ENCODE data around the gene ATP6V1F.

The ATP6V1F gene

GRCh38 chr7:128867842-128868623, 5.4 kb downstream of the ATP6V1F start:
- no peaks in the 10 kb centered on the region for H3K9me3 ChIP-seq (ENCODE audit: insufficient read depth, low read length)
- peaks cover 22% of the 10 kb centered on the region for H3K36me3 ChIP-seq (replicated peaks; ENCODE audit: low read depth, low read length)
- H3K27ac ChIP-seq (ENCODE audit: low read length): no peak overlapping the region
- no peak overlapping the region for H2AFZ ChIP-seq (ENCODE audit: low read depth, low read length)
- H3K79me2 ChIP-seq (ENCODE audit: low read length): peaks cover 26% of the 10 kb centered on the region
- TF ChIP-seq EZH2phosphoT487 (IDR thresholded peaks at IDR 0.05; ENCODE audit: low read depth) (no peak), CTCF (IDR thresholded peaks at IDR 0.05; ENCODE audit: low read depth, low read length) (no peak)
- H3K4me2 ChIP-seq (ENCODE audit: low read length): no peak overlapping the region
- no peak overlapping the region for H3K4me3 ChIP-seq (ENCODE audit: low read length)
- no peak overlapping the region for H3K9ac ChIP-seq (ENCODE audit: low read length)
- no peaks in the 10 kb centered on the region for H3K27me3 ChIP-seq (ENCODE audit: low read depth, low read length)
- H3K4me1 ChIP-seq (ENCODE audit: low read length): peaks cover 8% of the 10 kb centered on the region
- H4K20me1 ChIP-seq (ENCODE audit: insufficient read depth, low read length): peaks cover 6% of the 10 kb centered on the region; the same call in 1 of the 2 replicates

DNA sequence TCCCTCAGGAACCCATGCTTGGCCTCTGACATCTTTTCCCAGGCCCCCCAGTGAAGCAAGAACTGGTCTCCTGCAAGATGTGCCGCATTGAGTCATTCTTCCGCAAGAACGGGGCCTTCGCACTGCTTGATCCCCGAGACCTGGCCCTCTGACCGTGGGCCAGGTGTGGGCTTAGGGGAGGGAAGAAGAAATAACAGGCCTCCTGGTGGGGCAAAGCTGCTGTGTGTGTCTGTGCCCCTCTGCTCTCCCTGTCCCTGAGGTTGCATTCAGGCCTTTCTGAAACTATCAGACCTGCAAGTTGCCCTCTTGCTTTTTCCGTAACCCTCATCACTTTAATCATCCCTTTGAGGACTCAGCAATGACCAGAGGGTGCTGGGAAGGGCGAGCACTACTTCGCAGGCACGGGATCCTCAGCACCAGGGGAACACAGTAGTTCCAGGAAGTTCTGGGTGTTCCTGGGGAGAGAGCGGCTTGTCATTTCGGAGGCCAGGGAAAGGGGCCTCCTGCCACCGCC, 6.0 kb downstream of the ATP6V1F start:
- Histone ChIP-seq H3K4me2 (ENCODE audit: low read length) (peak overlapping the region; percentile 93), H3K9me3 (ENCODE audit: insufficient read depth, low read length) (no peaks in the 10 kb centered on the region), H2AFZ (ENCODE audit: low read depth, low read length) (no peak overlapping the region), H3K27ac (ENCODE audit: low read length) (no peak overlapping the region), H3K36me3 (replicated peaks; ENCODE audit: low read depth, low read length) (peaks cover 22% of the 10 kb centered on the region), H3K79me2 (ENCODE audit: low read length) (peaks cover 20% of the 10 kb centered on the region), H3K4me1 (ENCODE audit: low read length) (peaks cover 6% of the 10 kb centered on the region), H4K20me1 (ENCODE audit: insufficient read depth, low read length) (peaks cover 6% of the 10 kb centered on the region; the same call in 1 of the 2 replicates), H3K9ac (ENCODE audit: low read length) (peak overlapping the region; percentile 45; the same call in 1 of the 2 replicates), H3K27me3 (ENCODE audit: low read depth, low read length) (no peaks in the 10 kb centered on the region), H3K4me3 (ENCODE audit: low read length) (peak overlapping the region; percentile 78)
- TF ChIP-seq CTCF (IDR thresholded peaks at IDR 0.05; ENCODE audit: low read depth, low read length) (no peak), EZH2phosphoT487 (IDR thresholded peaks at IDR 0.05; ENCODE audit: low read depth) (no peak)

GRCh38 chr7:128869138-128869943, 6.7 kb downstream of the ATP6V1F start:
- no peaks in the 10 kb centered on the region for H3K27me3 ChIP-seq (ENCODE audit: low read depth, low read length)

More at GRCh38 chr7:128869138-128869943, 6.7 kb downstream of the ATP6V1F start:
- Histone ChIP-seq H4K20me1 (ENCODE audit: insufficient read depth, low read length) (peaks cover 6% of the 10 kb centered on the region; the same call in 1 of the 2 replicates), H3K9ac (ENCODE audit: low read length) (peak overlapping the region; percentile 45; the same call in 1 of the 2 replicates), H3K4me2 (ENCODE audit: low read length) (peak overlapping the region; percentile 93), H3K9me3 (ENCODE audit: insufficient read depth, low read length) (no peaks in the 10 kb centered on the region), H2AFZ (ENCODE audit: low read depth, low read length) (no peak overlapping the region), H3K4me1 (ENCODE audit: low read length) (no peaks in the 10 kb centered on the region), H3K27ac (ENCODE audit: low read length) (no peak overlapping the region), H3K79me2 (ENCODE audit: low read length) (peaks cover 13% of the 10 kb centered on the region), H3K36me3 (replicated peaks; ENCODE audit: low read depth, low read length) (peaks cover 22% of the 10 kb centered on the region), H3K4me3 (ENCODE audit: low read length) (peak overlapping the region; percentile 78)
- no peak for TF ChIP-seq EZH2phosphoT487 (IDR thresholded peaks at IDR 0.05; ENCODE audit: low read depth)
- peak; percentile 13; the same call in 1 of the 2 replicates for TF ChIP-seq CTCF (IDR thresholded peaks at IDR 0.05; ENCODE audit: low read depth, low read length)
